Peyer's patch (tissue), 4 donors: ENCODE data around the gene SMLR1. TPM values are rescaled to one million over a fixed set of nuclear protein-coding genes. Genes with fewer than 3 reads are reported as not detected.
A peak's percentile ranks its signal among the peaks of the same experiment; 100 is the strongest.

Experiments used
- DNase-seq, 3 donors: peaks; one replicate each; pipeline ENCODE4 v3.0.0-alpha.2; 2017 to 2019
- H3K27ac ChIP-seq, 4 donors: fragments of 200-600 bp; sonication (generic); one replicate each; pipeline ENCODE4 v1.5.1; 2016 to 2019
- H3K27me3 ChIP-seq, 2 donors: fragments of 200-600 bp; sonication (generic); one replicate each; pipeline ENCODE4 v1.5.1; 2019
- H3K36me3 ChIP-seq, 3 donors: fragments of 200-600 bp; sonication (generic); one replicate each; pipeline ENCODE4 v1.5.1; 2016 to 2019
- H3K4me1 ChIP-seq, 4 donors: fragments of 200-600 bp; sonication (generic); one replicate each; pipeline ENCODE4 v1.5.1; 2016 to 2019
- H3K4me3 ChIP-seq, 4 donors: fragments of 200-600 bp; sonication (generic); 1 replicate in 3 of 4; 2 replicates in 1 of 4; pipeline ENCODE4 v1.5.1; 2016 to 2019; ENCODE audit warnings: mild to moderate bottlenecking in 1 of 4
- H3K9me3 ChIP-seq, 4 donors: fragments of 200-600 bp; sonication (generic); one replicate each; pipeline ENCODE4 v1.5.1; 2016 to 2019; ENCODE audit warnings: mild to moderate bottlenecking in 1 of 4
- CTCF ChIP-seq, 6 experiments: fragments of 450-650 bp in 4 of 6; fragments of 200-600 bp in 2 of 6; sonication (generic) in 1 of 6; IDR thresholded peaks; one replicate each; pipeline ENCODE4 v1.5.1; 2017 to 2019; ENCODE audit warnings: antibody characterized with exemption in 6 of 6, mild to moderate bottlenecking in 3 of 6, moderate library complexity in 1 of 6
- POLR2A ChIP-seq, 2 donors: fragments of 450-650 bp; IDR thresholded peaks; one replicate each; pipeline ENCODE4 v1.5.1; 2017; ENCODE audit warnings: antibody characterized with exemption in 2 of 2, mild to moderate bottlenecking in 2 of 2, moderate library complexity in 2 of 2
- total RNA-seq, 4 donors: library from RNA; depleted of rRNA; stranded (reverse); fragments of >200 nt; gene quantifications; one replicate each; pipeline ENCODE4 v1.1.0, GENCODE V29; 2016

Gene SMLR1
- total RNA-seq, 4 donors from 2014 or later, result 7.1 to 24.8 (median 15.6) TPM; not detected in 1

GRCh38 chr6:130815200-130816071, 11.8 kb upstream of the SMLR1 start:
- TF ChIP-seq POLR2A (IDR thresholded peaks at IDR 0.05) (no peak), CTCF (IDR thresholded peaks at IDR 0.05) (peak in 1 of 6 experiments; percentile 8)
- DNase-seq, result no peak
- Histone ChIP-seq H3K27me3 (no peaks in the 10 kb centered on the region), H3K36me3 (no peaks in the 10 kb centered on the region), H3K9me3 (peaks cover 0 to 2% (median 0%) of the 10 kb centered on the region in 4 donors), H3K4me3 (no peak overlapping the region), H3K4me1 (no peaks in the 10 kb centered on the region), H3K27ac (no peak overlapping the region)

GRCh38 chr6:130822736-130823135, 4.5 kb upstream of the SMLR1 start:
- Histone ChIP-seq H3K27ac (no peak overlapping the region), H3K9me3 (peaks cover 0 to 2% (median 0%) of the 10 kb centered on the region in 4 donors), H3K27me3 (no peaks in the 10 kb centered on the region), H3K4me3 (no peak overlapping the region), H3K36me3 (no peaks in the 10 kb centered on the region), H3K4me1 (no peaks in the 10 kb centered on the region)
- no peak for TF ChIP-seq CTCF (IDR thresholded peaks at IDR 0.05)
- no peak for DNase-seq

- H3K36me3 ChIP-seq, result no peaks in the 10 kb centered on the region
- DNase-seq, result no peak
- no peaks in the 10 kb centered on the region for H3K4me1 ChIP-seq
- no peaks in the 10 kb centered on the region for H3K27me3 ChIP-seq
- TF ChIP-seq CTCF (IDR thresholded peaks at IDR 0.05) (no peak), POLR2A (IDR thresholded peaks at IDR 0.05) (no peak)
- H3K9me3 ChIP-seq, result no peaks in the 10 kb centered on the region
- no peak overlapping the region for H3K27ac ChIP-seq
- H3K4me3 ChIP-seq, result no peak overlapping the region
Observed at GRCh38 chr6:130824978-130825694, 2.1 kb upstream of the SMLR1 start.

GRCh38 chr6:130825772-130826441, 1.3 kb upstream of the SMLR1 start:
- no peaks in the 10 kb centered on the region for H3K4me1 ChIP-seq
- no peak for TF ChIP-seq POLR2A (IDR thresholded peaks at IDR 0.05)
- no peak for TF ChIP-seq CTCF (IDR thresholded peaks at IDR 0.05)
- DNase-seq, result no peak
- no peak overlapping the region for H3K4me3 ChIP-seq
- H3K36me3 ChIP-seq, result no peaks in the 10 kb centered on the region
- no peaks in the 10 kb centered on the region for H3K9me3 ChIP-seq
- no peaks in the 10 kb centered on the region for H3K27me3 ChIP-seq
- H3K27ac ChIP-seq, result no peak overlapping the region

- Histone ChIP-seq H3K4me3 (no peak overlapping the region), H3K36me3 (no peaks in the 10 kb centered on the region), H3K27ac (no peak overlapping the region), H3K9me3 (no peaks in the 10 kb centered on the region), H3K27me3 (no peaks in the 10 kb centered on the region), H3K4me1 (no peaks in the 10 kb centered on the region)
- TF ChIP-seq CTCF (IDR thresholded peaks at IDR 0.05) (no peak), POLR2A (IDR thresholded peaks at IDR 0.05) (no peak)
- no peak for DNase-seq
Observed at GRCh38 chr6:130826442-130827246, 562 bp upstream of the SMLR1 start.
